A673 (cell line): ENCODE results near the gene SMYD3.

Experiments
- EZH2 ChIP-seq: fragments of 200-600 bp; sonication (generic); IDR thresholded peaks from 2 replicates; pipeline ENCODE4 v1.6.1; 2017; ENCODE audit warnings: borderline replicate concordance, low read depth, mild to moderate bottlenecking, mixed read lengths, antibody characterized with exemption, low read length; ENCODE audit not compliant: poor library complexity, severe bottlenecking
- TF ChIP-seq, protein P1 (sequence below): fragments of 300-800, 200-600 bp; sonication (generic); conservative IDR thresholded peaks from 2 replicates; pipeline ENCODE4 v1.5.1; 2017; ENCODE audit warnings: low read depth, mild to moderate bottlenecking, antibody characterized with exemption, low read length, moderate library complexity, mixed read lengths

DNA sequence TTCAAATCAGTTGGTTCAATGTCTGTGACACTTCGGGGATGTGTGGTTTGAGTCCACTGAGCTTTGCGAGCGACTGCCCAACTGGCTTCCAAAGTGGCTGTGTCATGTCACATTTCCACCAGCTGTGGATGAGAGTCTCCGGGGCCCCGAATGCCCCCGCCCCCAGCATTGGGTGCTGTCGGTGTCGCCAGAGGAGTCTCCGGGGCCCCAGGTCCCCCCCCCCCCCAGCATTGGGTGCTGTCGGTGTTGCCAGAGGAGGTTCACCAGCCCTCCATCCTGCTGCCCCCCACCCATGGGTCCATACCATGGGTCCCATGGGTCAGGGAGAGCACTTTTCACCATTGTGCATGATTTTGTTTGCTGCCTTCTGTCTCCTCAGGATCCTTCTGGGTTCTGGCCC is 9.0 kb upstream of the SMYD3 start:
- TF ChIP-seq, protein P1, sequence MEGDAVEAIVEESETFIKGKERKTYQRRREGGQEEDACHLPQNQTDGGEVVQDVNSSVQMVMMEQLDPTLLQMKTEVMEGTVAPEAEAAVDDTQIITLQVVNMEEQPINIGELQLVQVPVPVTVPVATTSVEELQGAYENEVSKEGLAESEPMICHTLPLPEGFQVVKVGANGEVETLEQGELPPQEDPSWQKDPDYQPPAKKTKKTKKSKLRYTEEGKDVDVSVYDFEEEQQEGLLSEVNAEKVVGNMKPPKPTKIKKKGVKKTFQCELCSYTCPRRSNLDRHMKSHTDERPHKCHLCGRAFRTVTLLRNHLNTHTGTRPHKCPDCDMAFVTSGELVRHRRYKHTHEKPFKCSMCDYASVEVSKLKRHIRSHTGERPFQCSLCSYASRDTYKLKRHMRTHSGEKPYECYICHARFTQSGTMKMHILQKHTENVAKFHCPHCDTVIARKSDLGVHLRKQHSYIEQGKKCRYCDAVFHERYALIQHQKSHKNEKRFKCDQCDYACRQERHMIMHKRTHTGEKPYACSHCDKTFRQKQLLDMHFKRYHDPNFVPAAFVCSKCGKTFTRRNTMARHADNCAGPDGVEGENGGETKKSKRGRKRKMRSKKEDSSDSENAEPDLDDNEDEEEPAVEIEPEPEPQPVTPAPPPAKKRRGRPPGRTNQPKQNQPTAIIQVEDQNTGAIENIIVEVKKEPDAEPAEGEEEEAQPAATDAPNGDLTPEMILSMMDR, result no peak
- TF ChIP-seq EZH2, result no peak
